HG02571 (cell line): ENCODE measurements around the gene NCAN.
"Not testable (repeated sequence)": the region's sequence is repeated elsewhere in the genome, so short reads cannot be mapped to it uniquely, and the experiment has no call there.

Experiments
- ATAC-seq: cut with Tn5 transposase; IDR thresholded peaks from one replicate; pipeline ENCODE4 v1.9.1; 2021; ENCODE audit warnings: mild to moderate bottlenecking, moderate library complexity; ENCODE audit not compliant: unreplicated experiment

NCAN gene

DNA sequence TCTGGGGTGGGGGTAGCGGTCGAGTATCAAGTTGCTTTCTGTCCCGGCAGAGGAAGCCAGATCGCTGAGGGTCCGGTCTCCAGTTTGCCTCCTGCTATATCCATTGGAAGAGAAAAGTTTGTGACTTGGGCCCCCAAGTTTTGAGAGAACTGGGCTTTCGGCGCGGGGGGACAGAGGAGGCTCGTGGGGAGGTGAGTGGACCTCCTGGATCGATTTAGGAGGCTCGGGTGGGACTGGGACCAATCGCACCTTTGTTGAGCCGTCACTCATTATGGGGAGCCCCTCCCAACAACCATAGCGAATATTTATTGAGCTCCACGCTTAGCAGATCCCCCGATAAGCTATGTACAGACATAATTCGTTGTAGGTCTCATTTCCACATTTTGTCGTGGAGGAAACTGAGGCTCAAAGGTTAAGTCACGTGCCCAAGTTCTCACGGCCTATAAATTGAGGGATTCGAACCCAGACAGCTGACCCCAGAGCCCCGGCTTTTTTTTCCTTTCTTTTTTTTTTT is 18.8 kb upstream of the NCAN start:
- no peak for ATAC-seq

DNA sequence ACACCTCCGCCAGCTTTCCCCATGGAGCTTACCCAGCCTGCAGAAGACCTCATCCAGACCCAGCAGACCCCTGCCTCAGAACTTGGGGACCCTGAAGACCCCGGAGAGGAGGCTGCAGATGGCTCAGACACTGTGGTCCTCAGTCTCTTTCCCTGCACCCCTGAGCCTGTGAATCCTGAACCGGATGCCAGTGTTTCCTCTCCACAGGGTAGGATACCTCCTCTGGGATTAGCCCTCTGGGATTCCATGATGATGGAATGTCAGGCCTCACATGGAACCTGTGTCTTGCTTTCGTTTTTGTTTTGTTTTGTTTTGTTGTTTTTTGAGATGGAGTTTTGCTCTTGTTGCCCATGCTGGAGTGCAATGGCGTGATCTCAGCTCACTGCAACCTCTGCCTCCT is 17.8 kb upstream of the NCAN start:
- ATAC-seq = no peak

DNA sequence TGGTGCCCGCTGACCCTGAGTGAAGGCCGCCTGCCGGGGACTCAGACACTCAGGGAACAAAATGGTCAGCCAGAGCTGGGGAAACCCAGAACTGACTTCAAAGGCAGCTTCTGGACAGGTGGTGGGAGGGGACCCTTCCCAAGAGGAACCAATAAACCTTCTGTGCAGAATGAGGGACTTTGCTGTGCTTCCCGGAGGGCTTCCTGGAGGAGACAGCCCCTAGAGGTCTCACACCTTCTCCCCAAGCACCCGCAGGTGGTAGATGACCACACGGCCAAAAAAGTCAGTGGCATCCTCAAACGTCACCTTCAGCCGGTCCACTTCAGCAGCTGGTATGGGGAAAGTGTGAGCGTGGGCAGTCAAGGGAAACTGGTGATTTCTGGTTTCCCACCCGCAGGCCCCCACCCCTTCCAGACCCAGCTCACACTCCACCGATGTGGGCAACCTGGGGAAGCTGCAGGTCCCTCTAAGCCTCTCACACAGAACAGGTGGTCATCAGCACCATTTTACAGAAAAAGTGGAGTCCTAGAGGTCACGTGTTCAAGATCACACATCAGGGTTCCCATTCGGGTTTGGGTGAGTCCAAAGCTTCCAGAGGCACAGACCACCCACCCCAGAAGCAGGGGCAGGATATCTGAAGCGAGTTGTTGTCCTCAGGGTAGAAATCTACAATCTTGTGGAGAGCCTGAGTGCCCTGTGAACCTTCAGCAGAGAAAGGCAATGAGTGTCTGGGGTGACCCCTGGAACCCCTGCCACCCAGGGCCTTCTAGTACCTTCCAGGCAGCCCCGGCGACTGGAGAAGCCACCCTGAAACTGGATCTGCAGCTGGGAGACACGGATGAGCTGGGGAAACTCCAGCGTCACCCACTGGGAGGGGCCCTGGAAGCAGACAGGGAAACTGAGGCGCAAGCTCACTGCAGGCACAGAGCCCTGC is 9.8 kb upstream of the NCAN start:
- no peak for ATAC-seq

DNA sequence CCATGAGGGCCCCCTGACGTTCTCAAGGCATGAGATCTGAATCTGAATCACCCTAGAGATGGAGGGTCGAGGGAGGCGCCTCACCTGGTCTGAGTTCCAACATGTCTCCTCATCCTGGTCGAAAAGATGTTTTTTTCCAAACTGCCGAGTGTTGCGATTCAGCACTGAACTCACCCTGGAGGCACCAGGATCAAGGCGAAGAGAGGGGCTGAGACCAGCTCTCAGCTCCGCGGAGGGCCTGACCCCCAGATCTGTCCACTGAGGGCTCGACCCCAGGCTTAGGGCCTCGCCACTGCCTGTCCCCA is 9.1 kb upstream of the NCAN start:
- no peak for ATAC-seq

DNA sequence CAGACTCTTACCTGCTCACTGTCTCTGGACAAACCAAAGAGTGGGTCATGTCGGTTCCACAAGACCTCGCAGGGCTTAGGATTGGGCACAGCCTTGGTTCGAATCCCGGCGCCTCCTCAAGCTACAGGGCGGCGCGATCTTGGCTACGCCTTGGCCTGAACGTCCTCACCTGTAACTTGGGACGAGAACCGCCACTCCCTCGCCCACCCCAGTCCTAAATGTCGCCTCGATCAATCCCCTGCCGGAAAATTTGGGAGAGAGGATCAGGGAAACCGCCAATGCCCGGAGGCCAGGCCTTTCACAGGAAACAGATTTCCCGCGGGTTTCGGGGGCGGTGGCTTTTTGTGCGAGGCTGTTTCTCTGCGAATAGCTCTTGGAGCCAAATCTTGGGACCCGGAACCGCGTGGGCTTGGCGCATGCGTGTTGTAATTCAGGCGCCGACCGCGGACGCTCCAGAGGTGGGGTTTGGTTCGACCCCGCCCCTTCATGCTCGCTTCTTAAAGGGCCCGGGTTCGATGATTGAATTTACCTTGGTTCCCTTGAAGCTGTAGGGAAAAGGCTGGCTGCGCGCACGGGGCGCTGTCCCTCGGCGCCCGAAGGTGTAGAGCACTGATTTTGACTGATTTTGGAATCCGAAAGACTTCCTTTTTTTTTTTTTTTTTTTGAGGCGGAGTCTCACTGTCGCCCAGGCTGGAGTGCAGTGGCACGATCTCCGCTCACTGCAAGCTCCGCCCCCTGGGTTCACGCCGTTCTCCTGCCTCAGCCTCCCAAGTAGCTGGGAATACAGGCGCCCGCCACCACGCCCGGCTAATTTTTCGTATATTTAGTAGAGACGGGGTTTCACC is 8.5 kb upstream of the NCAN start, which contains the start of gene NR2C2AP:
Gene NR2C2AP, minus strand, starts transcription at position 403 of the 845 bp plus-strand sequence. Its CDS starts 354 bp downstream, at position 49.
- peak; percentile 65 for ATAC-seq

DNA sequence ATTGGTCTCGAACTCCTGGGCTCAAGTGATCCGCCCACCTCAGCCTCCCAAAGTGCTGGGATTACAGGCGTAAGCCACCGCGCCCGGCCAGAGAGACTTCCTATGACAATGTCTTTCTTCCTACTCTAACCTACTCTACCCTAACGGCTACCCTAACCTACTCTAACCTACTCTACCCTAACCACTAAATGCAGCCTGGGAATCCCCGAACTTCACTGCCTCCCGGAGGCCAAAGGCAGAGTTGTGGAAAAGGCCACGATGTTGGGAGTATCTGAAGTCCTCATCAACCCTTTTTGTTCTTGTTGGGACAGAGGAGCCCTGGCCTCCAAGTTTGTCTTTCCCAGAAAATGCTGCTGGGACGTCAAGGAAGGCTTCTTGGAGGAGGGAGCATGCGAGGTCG is 7.6 kb upstream of the NCAN start:
- ATAC-seq = no peak

DNA sequence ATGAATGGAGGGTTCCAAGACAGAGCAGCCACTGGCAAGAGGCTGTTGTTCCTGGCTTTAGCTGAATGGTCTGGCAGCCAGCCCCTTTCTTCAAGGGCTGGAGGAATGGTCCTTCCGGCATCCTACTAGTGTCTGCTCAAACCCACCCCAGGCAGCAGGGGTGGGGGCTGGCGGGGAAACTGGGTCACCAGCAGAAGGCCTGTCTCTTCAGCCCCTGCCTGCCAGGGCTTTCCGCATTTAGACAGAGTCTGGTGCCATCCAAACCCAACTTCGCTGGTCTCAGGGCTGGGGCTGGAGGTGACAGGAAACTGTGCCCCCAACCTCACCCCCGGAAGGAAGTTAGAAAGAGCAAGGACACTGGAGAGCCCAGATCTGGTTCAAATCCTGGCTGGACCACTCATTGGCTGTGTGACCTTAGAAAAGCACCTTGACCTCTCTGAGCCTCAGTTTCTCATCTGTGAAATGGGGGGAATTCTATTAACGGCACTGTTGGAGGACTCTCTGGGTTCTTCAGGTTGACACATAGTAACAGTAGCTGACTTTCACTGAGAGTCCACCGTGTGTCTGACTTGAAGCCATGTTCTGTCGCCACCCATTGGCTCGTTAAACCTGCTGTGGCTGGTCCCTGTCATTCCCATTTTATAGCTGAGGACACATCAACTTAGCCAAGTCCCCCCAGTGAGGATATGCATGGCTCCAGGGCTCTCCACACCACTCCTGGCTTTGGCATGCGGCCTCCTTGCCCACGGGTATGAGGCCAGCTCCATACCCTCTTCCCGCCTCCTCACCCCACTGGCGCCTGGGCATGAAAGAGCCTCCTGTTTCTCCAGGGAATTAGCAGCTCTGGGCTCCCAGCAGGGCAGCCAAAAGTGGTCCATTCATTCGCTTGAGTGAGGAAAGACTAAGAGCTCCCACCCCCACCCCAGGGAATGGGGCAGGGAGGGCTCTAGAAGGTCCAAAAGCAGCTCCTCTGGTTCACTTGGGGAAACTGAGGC is 6.0 kb upstream of the NCAN start:
- no peak for ATAC-seq

DNA sequence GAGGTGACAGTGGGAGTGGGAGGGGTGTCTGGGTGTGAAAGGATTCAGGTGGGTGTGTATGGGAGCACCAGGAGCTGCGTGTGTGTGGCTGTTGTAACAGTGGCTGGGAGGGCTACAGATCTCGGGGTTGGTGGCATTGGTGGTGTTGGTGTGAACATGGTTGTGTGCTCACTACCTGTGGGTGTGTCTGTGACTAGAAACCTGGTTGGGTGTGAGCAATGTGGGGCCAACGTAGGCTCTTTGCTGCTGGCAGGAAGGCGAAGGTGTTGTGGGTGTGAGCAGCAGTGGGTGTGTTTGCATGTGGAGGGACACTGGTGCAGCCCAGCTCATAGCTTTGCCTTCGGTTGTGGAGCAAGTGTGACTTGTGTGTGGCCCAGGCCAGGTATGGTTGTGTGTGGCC is 4.8 kb upstream of the NCAN start:
- ATAC-seq = no peak

DNA sequence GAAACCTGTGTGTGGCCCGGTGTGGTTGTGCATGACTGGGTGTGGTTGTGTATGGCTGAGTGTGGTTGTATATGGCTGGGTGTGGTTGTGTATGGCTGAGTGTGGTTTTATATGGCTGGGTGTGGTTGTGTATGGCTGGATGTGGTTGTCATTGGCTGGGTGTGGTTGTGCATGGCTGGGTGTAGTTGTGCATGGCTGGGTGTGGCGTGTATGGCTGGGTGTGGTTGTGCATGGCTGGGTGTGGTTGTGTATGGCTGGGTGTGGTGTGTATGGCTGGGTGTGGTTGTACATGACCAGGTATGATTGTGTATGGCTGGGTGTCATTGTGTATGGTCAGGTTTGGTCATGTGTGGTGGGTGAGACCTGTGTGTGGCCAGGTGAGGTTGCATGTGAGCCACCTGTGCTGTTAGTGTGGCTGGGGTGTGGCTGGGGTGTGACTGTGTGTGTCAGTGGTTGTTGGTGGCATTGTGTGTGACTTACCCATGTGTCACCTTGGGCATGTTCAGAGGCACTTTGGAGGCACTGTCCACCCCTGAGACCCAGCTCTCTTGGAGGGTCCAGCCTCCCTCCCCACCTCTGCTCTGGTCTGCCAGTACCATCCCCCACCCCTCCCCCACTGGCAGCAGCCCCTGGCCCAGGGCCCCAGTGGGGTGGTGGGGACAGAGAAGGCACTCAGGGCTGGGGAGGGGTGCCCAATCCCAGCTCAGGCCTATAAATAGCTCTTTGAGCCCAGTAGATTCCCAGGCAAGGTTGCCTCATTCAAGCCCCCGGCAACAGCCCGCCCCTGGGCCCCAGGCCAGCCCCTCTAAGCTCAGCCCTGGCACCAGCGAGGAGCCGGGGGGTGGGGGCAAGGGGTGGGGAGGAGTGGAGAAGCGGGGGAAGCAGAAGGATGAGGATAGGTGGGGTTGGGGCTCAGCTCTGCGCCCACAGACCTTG is 3.9 kb upstream of the NCAN start:
- no peak for ATAC-seq

DNA sequence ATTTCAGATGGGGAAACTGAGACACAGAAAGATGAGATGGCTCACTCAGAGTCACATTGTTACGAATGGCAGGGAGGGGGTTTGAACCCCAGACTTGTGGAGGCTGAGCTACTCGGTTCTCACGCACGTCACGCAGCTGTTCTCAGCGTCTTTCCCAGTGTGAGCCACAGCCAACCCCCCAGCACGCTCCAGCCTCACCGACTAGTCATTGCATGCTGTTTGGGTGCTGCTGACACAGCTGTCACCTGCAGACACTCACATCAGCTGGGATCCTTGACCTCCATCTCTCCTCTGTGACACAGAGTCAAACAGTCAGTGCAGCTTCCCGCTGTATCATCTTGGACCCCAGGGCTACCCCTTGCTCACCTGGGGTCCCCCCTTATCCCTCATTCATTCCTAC is 2.4 kb upstream of the NCAN start:
- no peak for ATAC-seq

DNA sequence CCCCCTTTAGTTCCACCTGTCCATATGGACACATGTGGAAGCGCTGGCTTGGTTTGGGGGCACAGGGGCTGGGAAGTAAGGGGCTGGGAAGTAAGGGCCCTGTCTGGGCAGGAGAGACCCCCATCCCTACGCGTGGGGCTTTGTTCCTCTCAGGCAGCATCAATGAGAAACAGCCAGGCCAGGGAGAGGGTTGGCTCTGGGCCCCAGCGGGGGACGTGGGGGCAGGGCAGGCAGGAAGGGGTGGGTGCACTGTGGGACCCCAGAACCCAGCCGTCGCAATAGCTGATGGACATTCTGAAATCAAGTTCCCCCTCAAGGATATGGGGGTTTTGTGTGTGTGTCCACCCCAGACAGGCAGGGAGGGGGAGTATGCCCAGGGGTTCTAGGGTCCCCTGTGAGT is 1.2 kb downstream of the NCAN start:
- no peak for ATAC-seq

DNA sequence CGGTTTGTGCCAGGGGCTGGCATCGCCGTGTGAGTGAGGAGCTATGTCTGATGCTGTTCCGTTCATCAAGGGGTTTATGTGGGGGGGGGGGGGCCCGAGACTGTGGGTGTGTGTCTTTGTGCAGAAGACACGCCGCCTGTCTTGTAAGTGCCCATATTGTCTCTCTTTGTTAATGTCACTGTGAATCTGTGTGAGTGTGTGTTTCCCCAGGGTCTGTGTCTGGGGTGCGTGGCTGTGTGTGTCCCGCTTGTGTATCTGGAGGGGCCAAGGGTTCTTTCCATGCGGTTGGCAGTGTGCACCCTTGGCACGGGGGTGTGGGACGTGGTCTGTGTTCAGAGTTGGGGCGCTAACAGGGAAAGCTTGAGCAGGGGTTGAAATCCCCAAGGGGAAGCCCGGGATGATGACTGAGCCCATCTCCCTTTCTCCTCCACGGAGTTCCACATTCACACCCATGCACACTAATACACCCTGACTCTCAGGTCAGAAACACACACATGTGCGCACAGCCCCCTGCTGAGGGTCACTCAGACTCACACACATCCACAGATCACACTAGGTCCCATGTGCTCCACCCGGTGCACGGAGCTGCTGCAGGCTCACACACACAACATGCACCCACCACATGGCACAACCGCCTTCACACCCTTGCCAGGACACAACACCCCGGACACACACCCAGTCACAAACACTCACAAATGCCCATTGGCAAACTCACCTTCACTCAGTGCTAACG is 1.8 kb downstream of the NCAN start:
- ATAC-seq = no peak

DNA sequence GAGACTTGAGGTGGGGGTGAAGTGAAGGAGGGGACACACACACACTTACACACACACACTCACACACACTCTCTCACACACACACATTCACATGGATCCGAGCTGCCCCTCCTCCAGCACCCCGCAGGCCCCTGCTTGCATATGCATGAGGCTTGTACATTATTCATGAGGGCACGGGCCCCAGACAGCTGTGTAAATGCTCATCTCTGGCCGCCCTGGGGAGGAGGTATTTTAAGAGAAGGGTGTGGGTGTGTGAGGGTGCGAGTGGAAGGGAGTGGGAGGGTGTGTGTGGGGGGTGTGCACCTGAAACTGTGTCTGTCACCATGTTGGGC is 2.4 kb downstream of the NCAN start:
- ATAC-seq = no peak

DNA sequence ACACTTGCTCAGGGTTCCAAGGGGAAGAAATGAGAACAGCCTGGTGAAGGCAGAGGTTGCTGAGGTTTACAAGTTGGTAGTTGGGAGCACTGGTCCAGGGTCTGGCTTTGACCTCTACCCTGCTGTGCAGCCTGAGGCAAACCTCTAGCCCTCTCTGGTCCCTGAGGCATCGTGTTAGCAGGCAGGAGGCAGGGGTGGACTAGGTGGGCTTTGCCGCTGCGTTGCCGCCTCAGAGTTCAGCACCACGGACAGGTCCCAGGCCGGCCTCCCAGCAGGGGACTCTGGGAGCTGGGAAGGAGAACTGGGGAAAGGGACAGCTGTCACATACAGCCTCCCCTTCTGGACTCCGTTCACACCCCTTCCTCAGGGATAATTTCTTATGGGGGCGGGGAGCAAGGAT is 3.1 kb downstream of the NCAN start:
- ATAC-seq = no peak

DNA sequence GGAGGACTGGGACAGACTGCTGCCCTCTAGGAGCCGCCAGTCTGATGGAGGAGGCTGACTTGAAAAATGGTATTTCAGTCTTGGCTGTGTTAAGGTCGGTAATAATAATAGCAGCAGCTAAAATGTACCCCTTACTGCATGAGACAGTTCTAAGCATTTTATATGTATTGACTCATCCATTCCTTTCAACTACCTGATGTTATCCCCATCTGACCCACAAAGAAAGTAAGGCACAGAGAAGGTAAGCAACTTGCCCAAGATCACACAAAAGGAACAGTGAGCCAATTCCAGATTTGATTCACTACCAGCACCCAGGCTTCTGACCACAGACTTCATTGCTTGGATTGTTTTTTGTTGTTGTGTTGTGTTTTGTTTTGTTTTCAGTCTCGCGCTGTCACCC is 4.0 kb downstream of the NCAN start:
- no peak for ATAC-seq

DNA sequence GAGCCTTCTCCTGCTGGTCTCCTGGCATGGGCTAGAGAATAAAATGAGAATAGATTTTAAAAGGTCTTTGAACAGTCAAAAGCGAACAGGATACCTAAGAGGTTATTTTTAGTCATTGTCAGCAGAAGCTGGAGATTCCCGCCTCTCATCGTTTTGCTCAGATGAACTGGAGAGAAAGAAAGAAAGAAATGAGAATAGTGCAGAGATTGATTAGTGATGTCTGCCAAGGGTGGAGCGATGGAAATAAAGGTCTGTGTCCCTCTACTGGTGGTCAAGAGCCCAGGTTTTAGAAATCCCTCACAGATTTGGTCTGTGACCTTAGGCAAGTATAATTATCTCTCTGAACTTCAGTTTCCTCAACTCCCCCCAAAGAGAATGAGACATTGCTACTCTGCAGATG is 5.3 kb downstream of the NCAN start:
- ATAC-seq = no peak

DNA sequence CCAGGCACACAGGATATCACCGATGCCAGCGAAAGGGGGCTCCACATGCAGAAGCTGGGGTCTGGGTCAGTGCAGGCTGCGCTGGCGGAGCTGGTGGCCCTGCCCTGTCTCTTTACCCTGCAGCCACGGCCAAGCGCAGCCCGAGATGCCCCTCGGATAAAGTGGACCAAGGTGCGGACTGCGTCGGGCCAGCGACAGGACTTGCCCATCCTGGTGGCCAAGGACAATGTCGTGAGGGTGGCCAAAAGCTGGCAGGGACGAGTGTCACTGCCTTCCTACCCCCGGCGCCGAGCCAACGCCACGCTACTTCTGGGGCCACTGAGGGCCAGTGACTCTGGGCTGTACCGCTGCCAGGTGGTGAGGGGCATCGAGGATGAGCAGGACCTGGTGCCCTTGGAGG is 7.2 kb downstream of the NCAN start:
- ATAC-seq = no peak

DNA sequence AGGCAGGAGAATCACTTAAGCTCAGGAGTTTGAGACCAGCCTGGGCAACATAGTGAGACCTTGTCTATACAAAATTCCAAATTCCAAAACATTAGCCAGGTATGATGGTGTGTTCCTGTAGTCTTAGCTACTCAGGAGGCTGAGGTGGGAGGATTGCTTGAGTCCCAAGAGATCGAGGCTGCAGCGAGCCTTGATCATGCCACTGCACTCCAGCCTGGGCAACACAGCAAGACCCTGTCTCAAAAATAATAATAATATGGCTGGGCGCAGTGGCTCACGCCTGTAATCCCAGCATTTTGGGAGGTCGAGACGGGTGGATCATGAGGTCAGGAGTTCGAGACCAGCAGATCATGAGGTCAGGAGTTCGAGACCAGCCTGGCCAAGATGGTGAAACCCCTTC is 9.2 kb downstream of the NCAN start:
- ATAC-seq = not testable (repeated sequence)

DNA sequence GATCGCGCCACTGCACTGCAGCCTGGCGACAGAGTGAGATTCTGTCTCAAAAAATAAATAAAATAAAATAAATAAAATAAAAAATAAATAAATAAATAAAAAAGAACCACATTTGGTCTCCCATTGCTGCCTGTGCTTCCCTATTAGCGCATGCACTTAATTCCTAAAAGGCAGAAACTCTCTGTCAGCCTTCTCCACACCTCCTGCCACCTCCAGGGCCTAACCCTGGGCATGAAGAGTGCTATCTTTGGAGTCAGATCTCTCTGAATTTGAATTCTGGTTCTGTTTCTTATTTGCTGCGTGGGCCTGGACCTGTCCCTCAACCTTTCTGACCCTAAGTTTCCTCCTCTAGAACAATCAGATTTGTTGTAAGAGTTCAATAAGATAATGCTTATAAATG is 11.3 kb downstream of the NCAN start:
- ATAC-seq = no peak
